ENCODE measurements around the gene FUT7.

FUT7 gene

GRCh38 chr9:136980669-136981478, 51.0 kb downstream of the FUT7 start:
- DNase-seq = no peak
